Myocyte (in vitro differentiated cells): ENCODE data around the gene CRTAC1. TPM values are rescaled to one million over a fixed set of nuclear protein-coding genes. Genes with fewer than 3 reads are reported as not detected.
"Not testable (repeated sequence)": the region's sequence is repeated elsewhere in the genome, so short reads cannot be mapped to it uniquely, and the experiment has no call there.

Experiments used
- DNase-seq: peaks from one replicate; pipeline ENCODE4 v3.0.0-alpha.2; 2012; ENCODE audit warnings: low read depth
- total RNA-seq: library from RNA; depleted of rRNA; stranded (reverse); fragments of >200 nt; gene quantifications from 2 replicates; pipeline ENCODE4 v1.2.3, GENCODE V29; 2014

The CRTAC1 gene
- total RNA-seq, 1 donor from 2014 or later, result not detected

- DNase-seq, result not testable (repeated sequence)
These were observed 186.4 kb downstream of the CRTAC1 start for GRCh38 chr10:97843972-97844371.

GRCh38 chr10:97843281-97843671, 187.1 kb downstream of the CRTAC1 start:
- DNase-seq, result no peak

- no peak for DNase-seq
These were observed 187.7 kb downstream of the CRTAC1 start for GRCh38 chr10:97842656-97843280.

- DNase-seq, result not testable (repeated sequence)
These were observed 188.3 kb downstream of the CRTAC1 start for GRCh38 chr10:97842114-97842513.

GRCh38 chr10:97841166-97841565, 189.3 kb downstream of the CRTAC1 start:
- DNase-seq, result not testable (repeated sequence)

- no peak for DNase-seq
These were observed 192.3 kb downstream of the CRTAC1 start for GRCh38 chr10:97838091-97838490.

- DNase-seq, result no peak
These were observed 194.0 kb downstream of the CRTAC1 start for GRCh38 chr10:97836446-97836845.

GRCh38 chr10:97831259-97831658, 199.2 kb downstream of the CRTAC1 start:
- no peak for DNase-seq

- DNase-seq, result no peak
These were observed 200.4 kb downstream of the CRTAC1 start for GRCh38 chr10:97830064-97830463.

GRCh38 chr10:97828721-97829120, 201.7 kb downstream of the CRTAC1 start:
- no peak for DNase-seq

GRCh38 chr10:97827702-97828291, 202.6 kb downstream of the CRTAC1 start:
- DNase-seq, result peak; percentile 37

GRCh38 chr10:97826892-97827291, 203.5 kb downstream of the CRTAC1 start:
- no peak for DNase-seq

GRCh38 chr10:97825020-97825760, 205.2 kb downstream of the CRTAC1 start:
- no peak for DNase-seq

GRCh38 chr10:97823734-97824133, 206.7 kb downstream of the CRTAC1 start:
- no peak for DNase-seq

GRCh38 chr10:97822261-97822687, 208.1 kb downstream of the CRTAC1 start:
- peak; percentile 51 for DNase-seq

- DNase-seq, result no peak
These were observed 208.9 kb downstream of the CRTAC1 start for GRCh38 chr10:97821308-97822038.

GRCh38 chr10:97820096-97820704, 210.2 kb downstream of the CRTAC1 start:
- DNase-seq, result no peak

- no peak for DNase-seq
These were observed 211.8 kb downstream of the CRTAC1 start for GRCh38 chr10:97818572-97818971.

GRCh38 chr10:97816609-97817008, 213.8 kb downstream of the CRTAC1 start:
- DNase-seq, result no peak
